Hindlimb muscle (tissue), 1 donor: ENCODE measurements around the gene DRD4. TPM values are rescaled to one million over a fixed set of nuclear protein-coding genes. Genes with fewer than 3 reads are reported as not detected.
"Not testable (repeated sequence)": the region's sequence is repeated elsewhere in the genome, so short reads cannot be mapped to it uniquely, and the experiment has no call there.

Source experiments
- DNase-seq: peaks from one replicate; pipeline ENCODE4 v3.0.0-alpha.2; 2013
- polyA plus RNA-seq: library from polyadenylated mRNA; unstranded; fragments of 120-200 nt; gene quantifications from one replicate; pipeline ENCODE4 v1.2.1, GENCODE V29; 2013; ENCODE audit not compliant: insufficient read length

The DRD4 gene
- polyA plus RNA-seq, 1 donor: 1.2 TPM

GRCh38 chr11:645536-645935 is 8.5 kb downstream of the DRD4 start:
- DNase-seq: no peak

GRCh38 chr11:646214-646613 is 9.1 kb downstream of the DRD4 start:
- DNase-seq: no peak

GRCh38 chr11:647672-648158 is 10.6 kb downstream of the DRD4 start:
- not testable (repeated sequence) for DNase-seq

- DNase-seq: no peak
Measured at GRCh38 chr11:650482-650881, 13.4 kb downstream of the DRD4 start.

- DNase-seq: not testable (repeated sequence)
Measured at GRCh38 chr11:653136-653535, 16.1 kb downstream of the DRD4 start.

GRCh38 chr11:653837-654236 is 16.8 kb downstream of the DRD4 start:
- DNase-seq: no peak

- DNase-seq: not testable (repeated sequence)
Measured at GRCh38 chr11:654444-654843, 17.4 kb downstream of the DRD4 start.

- DNase-seq: no peak
Measured at GRCh38 chr11:655036-655726, 18.1 kb downstream of the DRD4 start.

GRCh38 chr11:656426-656825 is 19.4 kb downstream of the DRD4 start:
- no peak for DNase-seq

- DNase-seq: no peak
Measured at GRCh38 chr11:656866-657265, 19.8 kb downstream of the DRD4 start.

- no peak for DNase-seq
Measured at GRCh38 chr11:657691-658126, 20.6 kb downstream of the DRD4 start.

GRCh38 chr11:659532-660085 is 22.5 kb downstream of the DRD4 start:
- DNase-seq: no peak

GRCh38 chr11:660281-660680 is 23.2 kb downstream of the DRD4 start:
- no peak for DNase-seq

- no peak for DNase-seq
Measured at GRCh38 chr11:660681-661444, 23.8 kb downstream of the DRD4 start.

- DNase-seq: no peak
Measured at GRCh38 chr11:662689-663274, 25.7 kb downstream of the DRD4 start.

GRCh38 chr11:665062-665703 is 28.1 kb downstream of the DRD4 start:
- peak; percentile 34 for DNase-seq

- DNase-seq: no peak
Measured at GRCh38 chr11:665704-666281, 28.7 kb downstream of the DRD4 start.

GRCh38 chr11:673866-674265 is 36.8 kb downstream of the DRD4 start:
- DNase-seq: no peak

- DNase-seq: no peak
Measured at GRCh38 chr11:674406-674805, 37.3 kb downstream of the DRD4 start.

- no peak for DNase-seq
Measured at GRCh38 chr11:678297-678696, 41.2 kb downstream of the DRD4 start.

GRCh38 chr11:679271-680207 is 42.5 kb downstream of the DRD4 start:
- no peak for DNase-seq
